Dedifferentiated amniotic fluid mesenchymal stem cell (primary cell): Measurements from ENCODE around the gene FAM72D.
"Not testable (repeated sequence)": the region's sequence is repeated elsewhere in the genome, so short reads cannot be mapped to it uniquely, and the experiment has no call there.

Source experiments
- DNase-seq: peaks from one replicate; pipeline ENCODE4 v3.0.0-alpha.2; 2016; ENCODE audit errors: extremely low spot score

Gene FAM72D

GRCh38 chr1:145146308-145146707, 50.5 kb downstream of the FAM72D start:
- DNase-seq = not testable (repeated sequence)

GRCh38 chr1:145147172-145147571, 51.4 kb downstream of the FAM72D start:
- DNase-seq = not testable (repeated sequence)

GRCh38 chr1:145155421-145155820, 59.6 kb downstream of the FAM72D start:
- DNase-seq = not testable (repeated sequence)

- DNase-seq = not testable (repeated sequence)
Measured at GRCh38 chr1:145155873-145156272, 60.1 kb downstream of the FAM72D start.

- DNase-seq = peak; percentile 63
Measured at GRCh38 chr1:145156891-145157610, 61.3 kb downstream of the FAM72D start.

GRCh38 chr1:145157715-145158114, 61.9 kb downstream of the FAM72D start:
- not testable (repeated sequence) for DNase-seq

- not testable (repeated sequence) for DNase-seq
Measured at GRCh38 chr1:145161046-145161752, 65.4 kb downstream of the FAM72D start.
